Measurements from ENCODE around the gene COBL. TPM values are rescaled to one million over a fixed set of nuclear protein-coding genes. Genes with fewer than 3 reads are reported as not detected.

Gene COBL, protein sequence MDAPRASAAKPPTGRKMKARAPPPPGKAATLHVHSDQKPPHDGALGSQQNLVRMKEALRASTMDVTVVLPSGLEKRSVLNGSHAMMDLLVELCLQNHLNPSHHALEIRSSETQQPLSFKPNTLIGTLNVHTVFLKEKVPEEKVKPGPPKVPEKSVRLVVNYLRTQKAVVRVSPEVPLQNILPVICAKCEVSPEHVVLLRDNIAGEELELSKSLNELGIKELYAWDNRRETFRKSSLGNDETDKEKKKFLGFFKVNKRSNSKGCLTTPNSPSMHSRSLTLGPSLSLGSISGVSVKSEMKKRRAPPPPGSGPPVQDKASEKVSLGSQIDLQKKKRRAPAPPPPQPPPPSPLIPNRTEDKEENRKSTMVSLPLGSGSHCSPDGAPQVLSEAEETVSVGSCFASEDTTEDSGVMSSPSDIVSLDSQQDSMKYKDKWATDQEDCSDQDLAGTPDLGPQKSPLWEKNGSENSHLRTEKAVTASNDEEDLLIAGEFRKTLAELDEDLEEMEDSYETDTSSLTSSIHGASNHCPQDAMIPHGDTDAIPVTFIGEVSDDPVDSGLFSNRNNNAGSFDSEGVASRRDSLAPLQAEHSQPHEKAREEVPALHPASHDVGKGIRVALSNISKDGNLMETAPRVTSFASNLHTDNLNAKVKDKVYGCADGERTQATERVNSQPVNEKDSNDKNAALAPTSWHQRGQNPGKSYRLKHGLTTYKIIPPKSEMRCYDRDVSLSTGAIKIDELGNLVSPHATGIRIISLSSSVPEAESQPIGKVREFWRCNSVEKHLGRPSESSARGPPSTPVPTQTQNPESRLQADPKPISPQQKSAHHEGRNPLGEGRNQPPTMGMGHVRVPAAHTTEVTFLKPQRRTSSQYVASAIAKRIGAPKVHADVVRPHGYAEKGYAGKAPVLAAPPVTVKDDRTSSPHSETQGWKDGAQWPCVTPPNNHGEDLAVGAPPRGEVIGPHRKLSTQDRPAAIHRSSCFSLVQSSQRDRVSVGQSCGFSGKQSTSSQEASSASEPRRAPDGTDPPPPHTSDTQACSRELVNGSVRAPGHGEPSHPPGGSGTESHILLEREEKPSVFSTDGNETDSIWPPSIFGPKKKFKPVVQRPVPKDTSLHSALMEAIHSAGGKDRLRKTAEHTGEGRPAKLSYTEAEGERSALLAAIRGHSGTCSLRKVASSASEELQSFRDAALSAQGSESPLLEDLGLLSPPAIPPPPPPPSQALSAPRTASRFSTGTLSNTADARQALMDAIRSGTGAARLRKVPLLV
- total RNA-seq (ENCODE audit: low replicate concordance) = 5.4 and 6.3 TPM in 2 replicates

DNA sequence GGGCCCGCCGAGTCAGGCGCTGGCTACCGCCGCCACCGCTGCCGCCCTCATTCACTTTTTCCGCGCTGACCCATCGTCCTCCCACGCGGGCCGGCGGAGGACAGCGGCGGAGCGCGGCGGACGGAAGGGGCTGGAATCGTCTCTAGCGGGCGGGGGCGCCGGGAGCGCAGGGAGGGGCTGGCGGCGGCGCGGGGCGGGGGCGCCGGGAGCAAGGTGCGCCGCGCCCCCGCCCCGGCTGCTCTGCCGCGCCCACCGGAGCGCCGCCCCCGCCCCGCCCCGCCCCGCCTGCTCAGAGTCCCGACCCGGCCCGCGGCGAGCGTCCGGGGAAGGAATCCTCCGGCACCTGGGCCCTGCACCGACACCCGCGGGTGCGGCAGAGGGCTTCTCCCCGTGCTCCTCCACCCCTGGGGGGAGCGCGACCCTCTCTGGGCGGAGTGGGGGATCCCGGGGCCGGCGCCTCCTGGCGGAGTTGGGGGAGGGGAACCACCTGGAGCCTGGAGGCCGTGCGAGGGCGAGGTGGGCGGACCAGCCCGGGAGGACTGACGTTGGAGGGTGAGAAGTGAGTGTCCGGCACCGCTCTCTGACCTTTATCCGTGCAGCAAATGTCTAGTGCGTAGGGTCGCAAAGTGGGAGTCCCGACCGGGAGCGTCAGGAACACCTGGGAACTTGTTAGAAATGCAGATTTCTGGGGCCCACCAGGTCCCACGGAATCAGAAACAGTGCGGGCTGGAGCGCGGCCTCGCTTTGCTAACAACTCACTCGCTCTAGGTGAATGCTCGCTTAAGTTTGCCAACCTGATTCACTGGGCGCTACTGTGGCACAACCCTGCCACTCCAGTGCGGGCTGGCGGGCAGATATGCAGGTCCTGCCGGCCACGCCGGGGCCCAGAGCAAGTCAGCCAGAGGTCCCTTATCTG is at the start of gene COBL:
Gene COBL (minus strand): TSS at position 144 of the 916 bp plus-strand sequence. CDS start 176 bp downstream, outside the sequence.
- TF ChIP-seq EZH2 (IDR thresholded peaks at IDR 0.05) = peak; percentile 26
- TF ChIP-seq, protein P1, sequence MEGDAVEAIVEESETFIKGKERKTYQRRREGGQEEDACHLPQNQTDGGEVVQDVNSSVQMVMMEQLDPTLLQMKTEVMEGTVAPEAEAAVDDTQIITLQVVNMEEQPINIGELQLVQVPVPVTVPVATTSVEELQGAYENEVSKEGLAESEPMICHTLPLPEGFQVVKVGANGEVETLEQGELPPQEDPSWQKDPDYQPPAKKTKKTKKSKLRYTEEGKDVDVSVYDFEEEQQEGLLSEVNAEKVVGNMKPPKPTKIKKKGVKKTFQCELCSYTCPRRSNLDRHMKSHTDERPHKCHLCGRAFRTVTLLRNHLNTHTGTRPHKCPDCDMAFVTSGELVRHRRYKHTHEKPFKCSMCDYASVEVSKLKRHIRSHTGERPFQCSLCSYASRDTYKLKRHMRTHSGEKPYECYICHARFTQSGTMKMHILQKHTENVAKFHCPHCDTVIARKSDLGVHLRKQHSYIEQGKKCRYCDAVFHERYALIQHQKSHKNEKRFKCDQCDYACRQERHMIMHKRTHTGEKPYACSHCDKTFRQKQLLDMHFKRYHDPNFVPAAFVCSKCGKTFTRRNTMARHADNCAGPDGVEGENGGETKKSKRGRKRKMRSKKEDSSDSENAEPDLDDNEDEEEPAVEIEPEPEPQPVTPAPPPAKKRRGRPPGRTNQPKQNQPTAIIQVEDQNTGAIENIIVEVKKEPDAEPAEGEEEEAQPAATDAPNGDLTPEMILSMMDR (IDR thresholded peaks at IDR 0.05) = no peak
- H3K27ac Mint-ChIP-seq = no peak within 1 kb of the TSS
- peaks cover 39% of the 10 kb centered on the region for H3K27me3 ChIP-seq
- H2AFZ ChIP-seq (replicated peaks) = peak within 1 kb of the TSS; percentile 96
- H3K27ac ChIP-seq = no peak within 1 kb of the TSS
- H4K20me1 ChIP-seq (ENCODE audit: low read depth) = no peaks in the 10 kb centered on the region
- peaks cover 28% of the 10 kb centered on the region for H3F3A ChIP-seq (ENCODE audit: low read depth)
- peak within 1 kb of the TSS; percentile 71 for H3K4me3 ChIP-seq
- peaks cover 19% of the 10 kb centered on the region for H3K4me1 ChIP-seq
- H3K36me3 ChIP-seq = no peaks in the 10 kb centered on the region
- no peak within 1 kb of the TSS for H3K9ac ChIP-seq
- H3K9me3 Mint-ChIP-seq = no peaks in the 10 kb centered on the region
- no peaks in the 10 kb centered on the region for H3K36me3 Mint-ChIP-seq
- H3K4me2 ChIP-seq = peak within 1 kb of the TSS; percentile 96
- peaks cover 9% of the 10 kb centered on the region for H3K4me1 Mint-ChIP-seq
- no peaks in the 10 kb centered on the region for H3K9me3 ChIP-seq (ENCODE audit: low read depth)
- peaks cover 40% of the 10 kb centered on the region for H3K79me2 ChIP-seq (ENCODE audit: low read depth)
- peak within 1 kb of the TSS; percentile 87 for H3K4me3 Mint-ChIP-seq
- peak; percentile 72 for DNase-seq (ENCODE audit: low spot score)
- H3K27me3 Mint-ChIP-seq (ENCODE audit: insufficient read depth, low read depth) = peaks cover 42% of the 10 kb centered on the region

DNA sequence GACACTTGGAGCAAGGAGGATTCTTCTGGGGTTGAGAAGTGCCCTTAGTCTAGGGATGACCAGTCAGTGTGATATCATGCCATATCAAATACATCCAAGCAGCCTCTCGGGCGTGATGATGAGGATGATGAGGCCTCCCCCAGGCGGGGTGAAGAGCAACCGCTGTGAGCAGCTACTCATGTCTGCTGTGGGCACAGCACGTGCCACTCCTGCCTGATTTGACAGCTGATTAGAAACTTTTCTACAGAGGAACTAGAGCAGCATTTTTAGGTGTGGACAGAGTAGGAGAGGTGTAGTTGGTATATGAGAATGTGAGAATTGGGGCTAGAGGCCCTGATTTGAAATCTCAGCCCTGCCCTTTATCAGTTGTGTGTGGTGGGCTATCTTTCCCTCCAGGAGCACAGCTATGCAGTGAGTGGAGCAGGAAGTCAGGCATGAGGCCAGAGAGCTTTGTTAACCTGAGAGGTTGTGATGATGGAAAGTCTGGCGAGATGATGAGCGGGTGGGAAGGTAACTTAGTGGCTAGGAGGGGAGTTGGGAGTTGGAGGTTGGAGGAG is 49.6 kb upstream of the COBL start:
- no peak overlapping the region for H3K4me3 Mint-ChIP-seq
- Histone ChIP-seq H4K20me1 (ENCODE audit: low read depth) (no peaks in the 10 kb centered on the region), H3F3A (ENCODE audit: low read depth) (peaks cover 6% of the 10 kb centered on the region), H3K27ac (no peak overlapping the region), H2AFZ (replicated peaks) (peak overlapping the region; percentile 91), H3K79me2 (ENCODE audit: low read depth) (no peaks in the 10 kb centered on the region), H3K27me3 (no peaks in the 10 kb centered on the region), H3K9ac (no peak overlapping the region), H3K9me3 (ENCODE audit: low read depth) (no peaks in the 10 kb centered on the region), H3K4me2 (peak overlapping the region; percentile 33), H3K36me3 (no peaks in the 10 kb centered on the region), H3K4me1 (peaks cover 9% of the 10 kb centered on the region), H3K4me3 (no peak overlapping the region)
- TF ChIP-seq, protein P1 (IDR thresholded peaks at IDR 0.05) = no peak
- no peak for TF ChIP-seq EZH2phosphoT487 (IDR thresholded peaks at IDR 0.05)
- no peak for TF ChIP-seq EZH2 (IDR thresholded peaks at IDR 0.05)
- DNase-seq (ENCODE audit: low spot score) = no peak
- H3K27ac Mint-ChIP-seq = peak overlapping the region; percentile 10
- H3K27me3 Mint-ChIP-seq (ENCODE audit: insufficient read depth, low read depth) = peaks cover 5% of the 10 kb centered on the region
- peaks cover 7% of the 10 kb centered on the region for H3K9me3 Mint-ChIP-seq
- H3K36me3 Mint-ChIP-seq = no peaks in the 10 kb centered on the region
- H3K4me1 Mint-ChIP-seq = peaks cover 12% of the 10 kb centered on the region
